H9 (cell line): ENCODE data around the gene PTGDR2. TPM values are rescaled to one million over a fixed set of nuclear protein-coding genes. Genes with fewer than 3 reads are reported as not detected.

Experiments
- DNase-seq: peaks from one replicate; pipeline ENCODE4 v3.0.0-alpha.2; 2017
- H2AFZ ChIP-seq: one replicate; pipeline ENCODE4 v1.6.1; 2013; ENCODE audit warnings: mild to moderate bottlenecking, low read length, control low read depth, moderate library complexity
- H2AK5ac ChIP-seq: 2 replicates; pipeline ENCODE4 v1.6.1; 2013; ENCODE audit warnings: low read length, control low read depth, mixed read lengths; ENCODE audit not compliant: insufficient read length
- H2BK120ac ChIP-seq: one replicate; pipeline ENCODE4 v1.6.1; 2013; ENCODE audit warnings: low read depth, mild to moderate bottlenecking, low read length, control low read depth, inconsistent platforms; ENCODE audit not compliant: poor library complexity, severe bottlenecking
- H2BK12ac ChIP-seq: 2 replicates; pipeline ENCODE4 v1.6.1; 2013; ENCODE audit warnings: low read length, control low read depth, mixed read lengths, low read depth; ENCODE audit not compliant: insufficient read length
- H2BK15ac ChIP-seq: 2 replicates; pipeline ENCODE4 v1.6.1; 2013; ENCODE audit warnings: low read depth, low read length, control low read depth
- H2BK20ac ChIP-seq: one replicate; pipeline ENCODE4 v1.6.1; 2013; ENCODE audit warnings: low read depth, mild to moderate bottlenecking, low read length, control low read depth, inconsistent platforms; ENCODE audit not compliant: poor library complexity, severe bottlenecking
- H2BK5ac ChIP-seq: 2 replicates; pipeline ENCODE4 v1.6.1; 2013; ENCODE audit warnings: low read length, control low read depth, mixed read lengths; ENCODE audit not compliant: insufficient read length
- H3K14ac ChIP-seq: 2 replicates; pipeline ENCODE4 v1.6.1; 2013; ENCODE audit warnings: low read length, control low read depth; ENCODE audit not compliant: insufficient read depth
- H3K18ac ChIP-seq: 2 replicates; pipeline ENCODE4 v1.6.1; 2013; ENCODE audit warnings: low read depth, mild to moderate bottlenecking, mixed read lengths, low read length, control low read depth; ENCODE audit not compliant: insufficient read length
- H3K23ac ChIP-seq: 2 replicates; pipeline ENCODE4 v1.6.1; 2013; ENCODE audit warnings: low read length, control low read depth, mixed read lengths, low read depth; ENCODE audit not compliant: insufficient read length
- H3K23me2 ChIP-seq: 2 replicates; pipeline ENCODE4 v1.6.1; 2013; ENCODE audit warnings: low read depth, mild to moderate bottlenecking, mixed read lengths, low read length, control low read depth; ENCODE audit not compliant: insufficient read length, poor library complexity, severe bottlenecking
- H3K27ac ChIP-seq: 2 replicates; pipeline ENCODE4 v1.5.1; 2013; ENCODE audit warnings: low read length, control low read depth, mixed read lengths, low read depth; ENCODE audit not compliant: insufficient read length
- H3K27me3 ChIP-seq: 2 replicates; pipeline ENCODE4 v1.6.1; 2013; ENCODE audit warnings: low read length, control low read depth, inconsistent platforms; ENCODE audit not compliant: insufficient read depth
- H3K4ac ChIP-seq: 2 replicates; pipeline ENCODE4 v1.6.1; 2013; ENCODE audit warnings: low read depth, mild to moderate bottlenecking, control low read depth, inconsistent platforms, low read length, moderate library complexity
- H3K4me1 ChIP-seq: 2 replicates; pipeline ENCODE4 v1.6.1; 2013; ENCODE audit warnings: low read length, control low read depth, inconsistent platforms; ENCODE audit not compliant: insufficient read depth
- H3K4me2 ChIP-seq: 2 replicates; pipeline ENCODE4 v1.6.1; 2013; ENCODE audit warnings: low read length, control low read depth, mixed read lengths; ENCODE audit not compliant: insufficient read length, insufficient read depth
- H3K56ac ChIP-seq: 2 replicates; pipeline ENCODE4 v1.6.1; 2013; ENCODE audit warnings: low read depth, mild to moderate bottlenecking, mixed read lengths, low read length, control low read depth; ENCODE audit not compliant: insufficient read length
- H3K79me1 ChIP-seq: 2 replicates; pipeline ENCODE4 v1.6.1; 2013; ENCODE audit warnings: low read depth, mild to moderate bottlenecking, moderate library complexity, low read length, control low read depth, inconsistent platforms; ENCODE audit not compliant: insufficient read depth, poor library complexity, severe bottlenecking
- H3K79me2 ChIP-seq: 2 replicates; pipeline ENCODE4 v1.6.1; 2013; ENCODE audit warnings: low read length, control low read depth, inconsistent platforms; ENCODE audit not compliant: insufficient read depth
- H3K9ac ChIP-seq: 2 replicates; pipeline ENCODE4 v1.6.1; 2013; ENCODE audit warnings: low read length, control low read depth, mixed read lengths; ENCODE audit not compliant: insufficient read length; ENCODE audit errors: extremely low read depth
- H3K9me3 ChIP-seq: one replicate; pipeline ENCODE4 v1.6.1; 2013; ENCODE audit warnings: low read depth, low read length, inconsistent platforms; ENCODE audit not compliant: control insufficient read depth
- H3T11ph ChIP-seq: one replicate; pipeline ENCODE4 v1.6.1; 2013; ENCODE audit warnings: mild to moderate bottlenecking, low read length, control low read depth, inconsistent platforms
- H4K20me1 ChIP-seq: one replicate; pipeline ENCODE4 v1.6.1; 2013; ENCODE audit not compliant: control insufficient read depth, insufficient read length, insufficient read depth
- H4K5ac ChIP-seq: 2 replicates; pipeline ENCODE4 v1.6.1; 2013; ENCODE audit warnings: low read depth, mild to moderate bottlenecking, mixed read lengths, low read length, control low read depth; ENCODE audit not compliant: insufficient read length
- H4K8ac ChIP-seq: replicated peaks from 2 replicates; pipeline ENCODE4 v1.6.1; 2013; ENCODE audit warnings: low read length, control low read depth, mixed read lengths, low read depth; ENCODE audit not compliant: insufficient read length
- H4K91ac ChIP-seq: 2 replicates; pipeline ENCODE4 v1.6.1; 2013; ENCODE audit warnings: low read depth, mild to moderate bottlenecking, moderate library complexity, mixed read lengths, low read length, control low read depth; ENCODE audit not compliant: insufficient read length
- H3K27ac Mint-ChIP-seq, 3 experiments: 2 replicates in 2 of 3; 3 replicates in 1 of 3; pipeline ENCODE4 v1.8.0; 2020 to 2021; ENCODE audit warnings: mixed read lengths in 3 of 3, mild to moderate bottlenecking in 1 of 3, moderate library complexity in 1 of 3
- H3K27me3 Mint-ChIP-seq: 2 replicates; pipeline ENCODE4 v1.8.0; 2021; ENCODE audit warnings: low read depth, mild to moderate bottlenecking, moderate library complexity, mixed read lengths
- H3K36me3 Mint-ChIP-seq, 3 experiments: 2 replicates in 2 of 3; 3 replicates in 1 of 3; pipeline ENCODE4 v1.8.0; 2020 to 2021; ENCODE audit warnings: low read depth in 3 of 3, mixed read lengths in 3 of 3; ENCODE audit not compliant: insufficient read depth in 1 of 3
- H3K4me1 Mint-ChIP-seq, 2 experiments: 2 replicates each; pipeline ENCODE4 v1.8.0; 2020; ENCODE audit warnings: mixed read lengths in 2 of 2
- H3K4me3 Mint-ChIP-seq, 2 experiments: 2 replicates in 1 of 2; 3 replicates in 1 of 2; pipeline ENCODE4 v1.8.0; 2020 to 2021; ENCODE audit warnings: mild to moderate bottlenecking in 2 of 2, mixed read lengths in 2 of 2, moderate library complexity in 1 of 2
- H3K9me3 Mint-ChIP-seq, 2 experiments: 2 replicates in 1 of 2; 3 replicates in 1 of 2; pipeline ENCODE4 v1.8.0; 2020; ENCODE audit warnings: mild to moderate bottlenecking in 2 of 2, mixed read lengths in 2 of 2, moderate library complexity in 1 of 2
- WGBS: extraction: QIAGEN DNeasy Blood & Tissue Kit; methylation state at CpG from one replicate; pipeline ENCODE4 v1.1.7; 2013; ENCODE audit warnings: missing lambda C conversion rate, low lambda C conversion rate, mixed read lengths; ENCODE audit not compliant: insufficient read length; ENCODE audit errors: extremely low coverage; 5-methylcytosine and 5-hydroxymethylcytosine counted together
- total RNA-seq: library from RNA; stranded (reverse); gene quantifications from 2 replicates; pipeline ENCODE4 v1.2.1, GENCODE V29; 2021
- TF ChIP-seq, protein P1 (sequence below): fragments of 200-600 bp; sonication (generic); conservative IDR thresholded peaks from 3 replicates; pipeline ENCODE4 v1.8.0; 2021; ENCODE audit warnings: antibody characterized with exemption, mild to moderate bottlenecking

The PTGDR2 gene
- total RNA-seq, 1 experiment from 2014 or later = not detected

DNA sequence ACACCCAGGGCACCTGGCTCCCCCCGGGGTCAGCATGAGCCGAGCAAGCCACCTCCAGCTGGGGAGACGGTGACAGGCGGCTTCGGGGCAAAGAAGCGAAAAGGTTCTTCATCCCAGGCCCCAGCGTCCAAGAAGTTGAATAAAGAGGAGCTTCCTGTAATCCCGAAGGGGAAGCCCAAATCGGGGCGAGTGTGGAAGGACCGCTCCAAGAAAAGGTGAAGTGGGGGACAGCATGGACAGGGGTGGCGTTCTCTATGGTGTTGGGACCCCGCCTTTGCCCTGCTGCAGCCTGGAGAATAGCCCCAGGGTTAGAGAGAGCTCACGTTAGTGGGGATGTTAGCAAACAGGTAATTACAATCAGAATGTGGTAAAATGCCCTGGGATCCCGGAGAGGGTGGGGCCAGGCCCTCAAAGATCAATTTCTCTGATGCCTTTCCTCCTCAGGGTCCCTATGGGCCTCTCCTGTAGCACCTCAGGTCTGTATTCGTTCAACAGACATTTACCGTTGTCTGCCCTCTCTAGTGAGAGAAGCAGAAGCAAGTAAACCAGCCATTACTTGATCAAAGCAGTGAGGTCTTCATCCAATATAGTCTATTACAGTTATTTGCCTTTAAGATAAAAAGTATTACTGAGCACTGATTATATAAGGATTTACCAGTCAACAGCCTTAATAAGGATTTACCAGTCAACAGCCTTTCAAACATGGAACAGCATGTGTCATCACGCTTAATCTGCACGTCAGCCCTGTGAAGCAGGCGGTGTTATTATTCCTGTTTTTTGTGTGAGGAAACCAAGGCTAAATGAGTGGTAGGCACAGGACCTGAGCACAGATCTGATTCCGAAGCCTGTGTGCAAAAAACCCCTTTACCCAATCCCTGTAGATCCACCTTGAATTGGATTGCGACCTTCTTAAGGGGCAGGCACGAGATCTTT is 12.8 kb downstream of the PTGDR2 start:
- Histone ChIP-seq H3K9ac (peak overlapping the region; percentile 52), H2BK12ac (no peak overlapping the region), H3K4ac (no peak overlapping the region), H4K20me1 (no peaks in the 10 kb centered on the region), H3K56ac (no peak overlapping the region), H3K14ac (no peak overlapping the region), H3K4me2 (peak overlapping the region; percentile 88), H2BK20ac (no peak overlapping the region), H3K18ac (no peak overlapping the region), H2AK5ac (no peak overlapping the region), H4K91ac (no peak overlapping the region), H2BK120ac (no peak overlapping the region), H3K9me3 (no peaks in the 10 kb centered on the region), H2BK5ac (no peak overlapping the region), H3K23ac (no peak overlapping the region), H2AFZ (no peak overlapping the region), H3K23me2 (peaks cover 14% of the 10 kb centered on the region), H4K5ac (no peak overlapping the region), H3T11ph (no peak overlapping the region), H3K79me2 (peaks cover 24% of the 10 kb centered on the region; the same call in 1 of the 2 replicates), H3K27me3 (no peaks in the 10 kb centered on the region), H3K27ac (no peak overlapping the region), H3K79me1 (no peaks in the 10 kb centered on the region), H3K4me1 (peaks cover 8% of the 10 kb centered on the region; the same call in 1 of the 2 replicates), H4K8ac (no peak overlapping the region), H2BK15ac (no peak overlapping the region)
- no CpG with 5 or more reads among the region's 23 CpGs for WGBS
- H3K9me3 Mint-ChIP-seq = no peaks in the 10 kb centered on the region; a peak in 2 of 5 replicates
- no peak for DNase-seq
- H3K4me3 Mint-ChIP-seq = peak overlapping the region; percentile 91 to 95
- peaks cover 34 to 41% of the 10 kb centered on the region in 2 experiments for H3K4me1 Mint-ChIP-seq
- peaks cover 16 to 39% (median 22%) of the 10 kb centered on the region in 3 experiments for H3K36me3 Mint-ChIP-seq
- TF ChIP-seq, protein P1, sequence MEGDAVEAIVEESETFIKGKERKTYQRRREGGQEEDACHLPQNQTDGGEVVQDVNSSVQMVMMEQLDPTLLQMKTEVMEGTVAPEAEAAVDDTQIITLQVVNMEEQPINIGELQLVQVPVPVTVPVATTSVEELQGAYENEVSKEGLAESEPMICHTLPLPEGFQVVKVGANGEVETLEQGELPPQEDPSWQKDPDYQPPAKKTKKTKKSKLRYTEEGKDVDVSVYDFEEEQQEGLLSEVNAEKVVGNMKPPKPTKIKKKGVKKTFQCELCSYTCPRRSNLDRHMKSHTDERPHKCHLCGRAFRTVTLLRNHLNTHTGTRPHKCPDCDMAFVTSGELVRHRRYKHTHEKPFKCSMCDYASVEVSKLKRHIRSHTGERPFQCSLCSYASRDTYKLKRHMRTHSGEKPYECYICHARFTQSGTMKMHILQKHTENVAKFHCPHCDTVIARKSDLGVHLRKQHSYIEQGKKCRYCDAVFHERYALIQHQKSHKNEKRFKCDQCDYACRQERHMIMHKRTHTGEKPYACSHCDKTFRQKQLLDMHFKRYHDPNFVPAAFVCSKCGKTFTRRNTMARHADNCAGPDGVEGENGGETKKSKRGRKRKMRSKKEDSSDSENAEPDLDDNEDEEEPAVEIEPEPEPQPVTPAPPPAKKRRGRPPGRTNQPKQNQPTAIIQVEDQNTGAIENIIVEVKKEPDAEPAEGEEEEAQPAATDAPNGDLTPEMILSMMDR = no peak
- H3K27me3 Mint-ChIP-seq = peaks cover 1% of the 10 kb centered on the region; the same call in 1 of the 2 replicates
- peak overlapping the region in 2 of 3 experiments; percentile 61 to 79; a peak in 4 of 7 replicates for H3K27ac Mint-ChIP-seq
